ENCODE data around the gene FBXL20. TPM values are rescaled to one million over a fixed set of nuclear protein-coding genes. Genes with fewer than 3 reads are reported as not detected.

FBXL20 gene
- polyA plus RNA-seq, 1 donor (not counting 4 experiments of a cell fraction or from before 2014, with no cell fraction given): 4.9 TPM

DNA sequence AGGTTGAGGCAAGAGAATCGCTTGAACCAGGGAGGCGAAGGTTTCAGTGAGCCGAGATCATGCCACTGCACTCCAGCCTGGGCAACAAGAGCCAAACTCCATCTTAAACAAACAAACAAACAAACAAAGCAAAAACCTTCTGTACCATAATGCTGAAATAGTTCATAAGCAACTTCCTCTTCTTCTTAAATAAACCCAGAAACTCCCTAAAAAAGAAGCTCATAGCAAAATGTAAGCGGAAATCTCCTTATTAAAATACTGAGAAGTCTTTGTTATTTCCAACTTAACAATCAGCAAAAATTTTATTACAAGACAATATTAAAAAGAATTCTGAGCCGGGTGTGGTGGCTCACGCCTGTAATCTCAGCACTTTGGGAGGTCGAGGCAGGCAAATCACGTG is 82.8 kb downstream of the FBXL20 start:
- no peaks in the 10 kb centered on the region for H3K9me3 ChIP-seq (ENCODE audit: control insufficient read depth, low read depth, low read length)
- DNase-seq (ENCODE audit: low read depth, low spot score) (no peak), FAIRE-seq (no peak)

DNA sequence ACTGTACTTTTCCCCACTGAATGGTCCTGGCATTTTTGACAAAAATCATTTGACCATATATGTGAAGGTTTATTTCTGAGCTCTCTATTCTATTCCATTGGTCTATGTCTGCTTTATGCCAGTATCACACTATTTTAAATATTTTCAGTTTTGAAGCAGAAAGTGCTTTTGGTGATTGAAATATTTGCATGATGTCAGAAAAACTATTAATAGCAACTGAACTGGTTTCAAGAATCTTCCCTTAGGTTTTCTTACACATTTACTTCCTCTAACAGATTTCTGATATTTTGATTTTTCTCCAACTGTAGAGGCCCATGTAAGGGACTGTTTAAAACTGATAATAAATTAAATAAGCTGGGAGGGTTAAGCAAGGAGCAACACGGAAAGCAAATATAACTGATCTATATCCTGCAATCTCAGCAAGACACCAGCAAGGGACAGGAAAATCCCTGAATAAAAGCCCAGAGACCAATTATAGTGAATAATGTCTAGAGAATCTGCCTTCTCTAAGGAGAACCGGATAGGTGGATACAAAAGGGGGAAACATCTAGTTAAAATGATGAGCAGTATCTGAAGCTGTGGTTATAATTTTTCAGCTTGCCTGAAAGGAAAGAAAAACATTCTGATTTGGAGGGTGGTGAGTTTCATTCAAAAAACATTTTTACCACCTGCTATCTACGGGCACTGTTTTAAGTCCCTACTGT is 94.8 kb downstream of the FBXL20 start:
- Histone ChIP-seq H3K9me1 (ENCODE audit: control insufficient read depth, extremely low read depth, insufficient read depth, low read length) (no peaks in the 10 kb centered on the region), H3K27ac (ENCODE audit: control insufficient read depth, insufficient read depth, low read length) (no peak overlapping the region), H3K79me2 (ENCODE audit: control insufficient read depth, insufficient read depth, low read length) (no peaks in the 10 kb centered on the region), H3K27me3 (ENCODE audit: control insufficient read depth, extremely low read depth, insufficient read depth, low read length) (no peaks in the 10 kb centered on the region), H3K4me2 (ENCODE audit: control insufficient read depth, extremely low read depth, insufficient read depth, low read depth, low read length) (no peak overlapping the region), H3K9ac (ENCODE audit: control insufficient read depth, extremely low read depth, insufficient read depth, low read length) (no peak overlapping the region), H3K4me1 (ENCODE audit: control insufficient read depth, extremely low read depth, insufficient read depth, low read length) (no peaks in the 10 kb centered on the region), H2AFZ (ENCODE audit: control insufficient read depth, low read length) (no peak overlapping the region), H4K20me1 (ENCODE audit: control insufficient read depth, extremely low read depth, insufficient read depth, low read length) (no peaks in the 10 kb centered on the region), H3K36me3 (ENCODE audit: control insufficient read depth in 2 of 2, extremely low read depth in 1 of 2, insufficient read depth in 2 of 2, low read length in 2 of 2) (peaks cover 0 to 3% of the 10 kb centered on the region in 2 experiments), H3K4me3 (ENCODE audit: control insufficient read depth in 2 of 3, extremely low read depth in 1 of 3, insufficient read depth in 2 of 3, low read depth in 1 of 3, low read length in 3 of 3) (no peak overlapping the region), H3K9me3 (ENCODE audit: control insufficient read depth, low read depth, low read length) (no peaks in the 10 kb centered on the region)
- DNase-seq (ENCODE audit: low read depth, low spot score) (no peak), FAIRE-seq (no peak)
- no peak for TF ChIP-seq EZH2 (IDR thresholded peaks at IDR 0.05; ENCODE audit: low read length)
- TF ChIP-seq, protein P1, sequence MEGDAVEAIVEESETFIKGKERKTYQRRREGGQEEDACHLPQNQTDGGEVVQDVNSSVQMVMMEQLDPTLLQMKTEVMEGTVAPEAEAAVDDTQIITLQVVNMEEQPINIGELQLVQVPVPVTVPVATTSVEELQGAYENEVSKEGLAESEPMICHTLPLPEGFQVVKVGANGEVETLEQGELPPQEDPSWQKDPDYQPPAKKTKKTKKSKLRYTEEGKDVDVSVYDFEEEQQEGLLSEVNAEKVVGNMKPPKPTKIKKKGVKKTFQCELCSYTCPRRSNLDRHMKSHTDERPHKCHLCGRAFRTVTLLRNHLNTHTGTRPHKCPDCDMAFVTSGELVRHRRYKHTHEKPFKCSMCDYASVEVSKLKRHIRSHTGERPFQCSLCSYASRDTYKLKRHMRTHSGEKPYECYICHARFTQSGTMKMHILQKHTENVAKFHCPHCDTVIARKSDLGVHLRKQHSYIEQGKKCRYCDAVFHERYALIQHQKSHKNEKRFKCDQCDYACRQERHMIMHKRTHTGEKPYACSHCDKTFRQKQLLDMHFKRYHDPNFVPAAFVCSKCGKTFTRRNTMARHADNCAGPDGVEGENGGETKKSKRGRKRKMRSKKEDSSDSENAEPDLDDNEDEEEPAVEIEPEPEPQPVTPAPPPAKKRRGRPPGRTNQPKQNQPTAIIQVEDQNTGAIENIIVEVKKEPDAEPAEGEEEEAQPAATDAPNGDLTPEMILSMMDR (optimal IDR thresholded peaks at IDR 0.05 in 1 of 3, IDR thresholded peaks at IDR 0.05 in 1 of 3, conservative IDR thresholded peaks at IDR 0.05 in 1 of 3; ENCODE audit: extremely low read depth in 1 of 3, insufficient read depth in 2 of 3, low read length in 3 of 3): no peak
- dilution Hi-C loops (cut with MboI; ENCODE audit: extremely low pct_ligation_motif_present, low sequenced_read_pairs): no loop called here

More for the DNA sequence above, 82.8 kb downstream of the FBXL20 start:
- H3K9ac ChIP-seq (ENCODE audit: control insufficient read depth, extremely low read depth, insufficient read depth, low read length): no peak overlapping the region
- no peak for TF ChIP-seq EZH2 (IDR thresholded peaks at IDR 0.05; ENCODE audit: low read length)
- TF ChIP-seq, protein P1 (optimal IDR thresholded peaks at IDR 0.05 in 1 of 3, IDR thresholded peaks at IDR 0.05 in 1 of 3, conservative IDR thresholded peaks at IDR 0.05 in 1 of 3; ENCODE audit: extremely low read depth in 1 of 3, insufficient read depth in 2 of 3, low read length in 3 of 3): no peak
- no peaks in the 10 kb centered on the region for H3K27me3 ChIP-seq (ENCODE audit: control insufficient read depth, extremely low read depth, insufficient read depth, low read length)
- no peak overlapping the region for H3K4me2 ChIP-seq (ENCODE audit: control insufficient read depth, extremely low read depth, insufficient read depth, low read depth, low read length)
- no peaks in the 10 kb centered on the region for H4K20me1 ChIP-seq (ENCODE audit: control insufficient read depth, extremely low read depth, insufficient read depth, low read length)
- H3K27ac ChIP-seq (ENCODE audit: control insufficient read depth, insufficient read depth, low read length): no peak overlapping the region
- H3K36me3 ChIP-seq (ENCODE audit: control insufficient read depth in 2 of 2, extremely low read depth in 1 of 2, insufficient read depth in 2 of 2, low read length in 2 of 2): no peaks in the 10 kb centered on the region
- no peaks in the 10 kb centered on the region for H3K4me1 ChIP-seq (ENCODE audit: control insufficient read depth, extremely low read depth, insufficient read depth, low read length)
- H2AFZ ChIP-seq (ENCODE audit: control insufficient read depth, low read length): no peak overlapping the region
- no peaks in the 10 kb centered on the region for H3K9me1 ChIP-seq (ENCODE audit: control insufficient read depth, extremely low read depth, insufficient read depth, low read length)
- H3K79me2 ChIP-seq (ENCODE audit: control insufficient read depth, insufficient read depth, low read length): no peaks in the 10 kb centered on the region
- dilution Hi-C loops (cut with MboI; ENCODE audit: extremely low pct_ligation_motif_present, low sequenced_read_pairs): no loop called here
- no peak overlapping the region for H3K4me3 ChIP-seq (ENCODE audit: control insufficient read depth in 2 of 3, extremely low read depth in 1 of 3, insufficient read depth in 2 of 3, low read depth in 1 of 3, low read length in 3 of 3)
